Measurements from ENCODE around the gene MINK1. TPM values are rescaled to one million over a fixed set of nuclear protein-coding genes. Genes with fewer than 3 reads are reported as not detected.

Gene MINK1
- total RNA-seq, 1 experiment from 2014 or later = 28.7 TPM

Other genes with a start within 250 kb of the MINK1 start
- not detected in 2 replicates for gene SMTNL2, start 248.8 kb upstream of the MINK1 start, total RNA-seq (2014; rRNA removed; shearing (Covaris generic))
- not detected in 2 replicates for gene ALOX15, start 191.7 kb upstream of the MINK1 start, total RNA-seq (2014; rRNA removed; shearing (Covaris generic))
- gene PELP1, start 129.2 kb upstream of the MINK1 start, total RNA-seq (2014; rRNA removed; shearing (Covaris generic)) = 12.5 and 20.8 TPM in 2 replicates
- gene ARRB2, start 122.7 kb upstream of the MINK1 start, total RNA-seq (2014; rRNA removed; shearing (Covaris generic)) = 12.5 and 15.4 TPM in 2 replicates
- gene MED11, start 101.9 kb upstream of the MINK1 start, total RNA-seq (2014; rRNA removed; shearing (Covaris generic)) = 15.4 and 18.7 TPM in 2 replicates
- gene ZMYND15, start 93.5 kb upstream of the MINK1 start, total RNA-seq (2014; rRNA removed; shearing (Covaris generic)) = not detected in 2 replicates
- 2.9 and 5.5 TPM in 2 replicates for gene CXCL16, start 93.4 kb upstream of the MINK1 start, total RNA-seq (2014; rRNA removed; shearing (Covaris generic))
- gene TM4SF5, start 61.5 kb upstream of the MINK1 start, total RNA-seq (2014; rRNA removed; shearing (Covaris generic)) = not detected in 2 replicates
- gene VMO1, start 47.0 kb upstream of the MINK1 start, total RNA-seq (2014; rRNA removed; shearing (Covaris generic)) = 0.34 TPM in 1 of 2 replicates, not detected in the other
- gene GLTPD2, start 44.4 kb upstream of the MINK1 start, total RNA-seq (2014; rRNA removed; shearing (Covaris generic)) = not detected in 2 replicates
- gene PSMB6, start 37.2 kb upstream of the MINK1 start, total RNA-seq (2014; rRNA removed; shearing (Covaris generic)) = 296 and 331 TPM in 2 replicates
- gene PLD2, start 26.2 kb upstream of the MINK1 start, total RNA-seq (2014; rRNA removed; shearing (Covaris generic)) = 3.7 and 7.5 TPM in 2 replicates
- 0.20 TPM in 1 of 2 replicates, not detected in the other for gene C17orf107, start 66.2 kb downstream of the MINK1 start, total RNA-seq (2014; rRNA removed; shearing (Covaris generic))
- gene CHRNE, start 69.8 kb downstream of the MINK1 start, total RNA-seq (2014; rRNA removed; shearing (Covaris generic)) = 0.02 TPM in 1 of 2 replicates, not detected in the other
- gene GP1BA, start 98.9 kb downstream of the MINK1 start, total RNA-seq (2014; rRNA removed; shearing (Covaris generic)) = 0.05 TPM in 1 of 2 replicates, not detected in the other
- 87.0 and 103 TPM in 2 replicates for gene SLC25A11, start 106.7 kb downstream of the MINK1 start, total RNA-seq (2014; rRNA removed; shearing (Covaris generic))
- gene RNF167, start 106.9 kb downstream of the MINK1 start, total RNA-seq (2014; rRNA removed; shearing (Covaris generic)) = 27.8 and 30.5 TPM in 2 replicates
- gene PFN1, start 115.2 kb downstream of the MINK1 start, total RNA-seq (2014; rRNA removed; shearing (Covaris generic)) = 1,238 and 1,483 TPM in 2 replicates
- 0.27 and 1.1 TPM in 2 replicates for gene ENO3, start 117.8 kb downstream of the MINK1 start, total RNA-seq (2014; rRNA removed; shearing (Covaris generic))
- 30.0 and 38.4 TPM in 2 replicates for gene SPAG7, start 134.5 kb downstream of the MINK1 start, total RNA-seq (2014; rRNA removed; shearing (Covaris generic))
- gene CAMTA2, start 154.3 kb downstream of the MINK1 start, total RNA-seq (2014; rRNA removed; shearing (Covaris generic)) = 4.8 and 11.0 TPM in 2 replicates
- not detected in 2 replicates for gene INCA1, start 164.2 kb downstream of the MINK1 start, total RNA-seq (2014; rRNA removed; shearing (Covaris generic))
- 16.0 and 29.8 TPM in 2 replicates for gene KIF1C, start 164.6 kb downstream of the MINK1 start, total RNA-seq (2014; rRNA removed; shearing (Covaris generic))
- gene SLC52A1, start 202.1 kb downstream of the MINK1 start, total RNA-seq (2014; rRNA removed; shearing (Covaris generic)) = 0.32 TPM in 1 of 2 replicates, not detected in the other
- gene ZFP3, start 245.1 kb downstream of the MINK1 start, total RNA-seq (2014; rRNA removed; shearing (Covaris generic)) = 2.2 and 3.2 TPM in 2 replicates

Measured in M059J (cell line).